ENCODE measurements around the gene PEBP1.
A peak's percentile ranks its signal among the peaks of the same experiment; 100 is the strongest.

PEBP1 gene

GRCh38 chr12:118107011-118107410 lies 28.9 kb upstream of the PEBP1 start:
- TF ChIP-seq CTCF (IDR thresholded peaks at IDR 0.05) = no peak
- no peak overlapping the region for H3K4me3 ChIP-seq (ENCODE audit: low read depth in 1 of 2, low read length in 1 of 2)

DNA sequence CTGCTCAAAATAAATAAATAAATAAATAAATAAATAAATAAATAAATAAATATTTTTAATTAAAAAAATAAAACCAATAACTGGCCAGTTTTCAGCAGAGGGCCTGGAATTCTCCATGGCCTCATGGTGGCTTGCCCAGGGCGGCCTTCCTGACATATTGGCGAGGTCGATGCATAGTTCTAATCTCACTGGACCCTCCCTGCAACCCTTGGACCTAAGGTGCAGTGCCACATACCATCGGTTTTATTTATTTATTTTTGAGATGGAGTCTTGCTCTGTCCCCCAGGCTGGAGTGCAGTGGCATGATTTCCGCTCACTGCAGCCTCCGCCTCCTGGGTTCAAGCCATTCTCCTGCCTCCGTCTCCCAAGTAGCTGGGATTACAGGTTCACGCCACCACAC lies 28.2 kb upstream of the PEBP1 start:
- Histone ChIP-seq H3K4me1 (ENCODE audit: control insufficient read depth in 1 of 2, insufficient read depth in 1 of 2, low read depth in 1 of 2, low read length in 1 of 2) (peaks cover 15 to 18% of the 10 kb centered on the region in 2 experiments), H3K27ac (no peak overlapping the region), H3K36me3 (no peaks in the 10 kb centered on the region), H3K27me3 (peaks cover 31% of the 10 kb centered on the region), H3K9me3 (no peaks in the 10 kb centered on the region), H3K4me3 (ENCODE audit: low read depth in 1 of 2, low read length in 1 of 2) (no peak overlapping the region)
- TF ChIP-seq CTCF (IDR thresholded peaks at IDR 0.05) = no peak

More at GRCh38 chr12:118107011-118107410, 28.9 kb upstream of the PEBP1 start:
- Histone ChIP-seq H3K27me3 (peaks cover 38% of the 10 kb centered on the region), H3K36me3 (no peaks in the 10 kb centered on the region), H3K9me3 (no peaks in the 10 kb centered on the region), H3K27ac (no peak overlapping the region), H3K4me1 (ENCODE audit: control insufficient read depth in 1 of 2, insufficient read depth in 1 of 2, low read depth in 1 of 2, low read length in 1 of 2) (peaks cover 15 to 20% of the 10 kb centered on the region in 2 experiments)

GRCh38 chr12:118109088-118109487 lies 26.8 kb upstream of the PEBP1 start:
- Histone ChIP-seq H3K4me1 (ENCODE audit: control insufficient read depth in 1 of 2, insufficient read depth in 1 of 2, low read depth in 1 of 2, low read length in 1 of 2) (peaks cover 3 to 4% of the 10 kb centered on the region in 2 experiments), H3K27me3 (peaks cover 17% of the 10 kb centered on the region), H3K27ac (no peak overlapping the region), H3K9me3 (no peaks in the 10 kb centered on the region), H3K36me3 (no peaks in the 10 kb centered on the region), H3K4me3 (ENCODE audit: low read depth in 1 of 2, low read length in 1 of 2) (no peak overlapping the region)
- TF ChIP-seq CTCF (IDR thresholded peaks at IDR 0.05) = no peak

DNA sequence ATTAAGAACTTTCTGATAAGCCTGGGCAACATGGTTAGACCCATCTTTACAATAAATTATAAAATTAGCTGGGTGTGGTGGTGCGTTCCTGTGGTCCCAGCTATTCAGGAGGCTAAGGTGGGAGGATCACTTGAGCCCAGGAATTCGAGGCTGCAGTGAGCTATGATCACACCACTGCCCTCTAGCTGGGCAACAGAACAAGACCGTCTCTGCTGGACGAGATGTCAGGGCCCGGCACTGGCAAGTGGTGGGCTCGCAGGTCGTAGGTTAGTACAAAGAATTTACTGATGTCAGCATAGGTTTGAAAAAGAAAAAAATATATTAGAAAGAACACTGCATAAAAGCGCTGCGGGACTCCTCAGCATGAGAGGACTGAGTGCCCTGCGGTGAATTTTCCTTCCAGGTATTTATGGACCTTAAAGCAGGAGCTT lies 16.5 kb upstream of the PEBP1 start:
- Histone ChIP-seq H3K27ac (no peak overlapping the region), H3K4me1 (ENCODE audit: control insufficient read depth in 1 of 2, insufficient read depth in 1 of 2, low read depth in 1 of 2, low read length in 1 of 2) (no peaks in the 10 kb centered on the region), H3K27me3 (no peaks in the 10 kb centered on the region), H3K36me3 (no peaks in the 10 kb centered on the region), H3K4me3 (ENCODE audit: low read depth in 1 of 2, low read length in 1 of 2) (no peak overlapping the region), H3K9me3 (no peaks in the 10 kb centered on the region)
- no peak for TF ChIP-seq CTCF (IDR thresholded peaks at IDR 0.05)

GRCh38 chr12:118120579-118121363 lies 15.2 kb upstream of the PEBP1 start:
- no peaks in the 10 kb centered on the region for H3K36me3 ChIP-seq
- H3K4me3 ChIP-seq (ENCODE audit: low read depth in 1 of 2, low read length in 1 of 2) = no peak overlapping the region
- no peaks in the 10 kb centered on the region for H3K9me3 ChIP-seq
- H3K4me1 ChIP-seq (ENCODE audit: control insufficient read depth in 1 of 2, insufficient read depth in 1 of 2, low read depth in 1 of 2, low read length in 1 of 2) = no peaks in the 10 kb centered on the region
- no peaks in the 10 kb centered on the region for H3K27me3 ChIP-seq
- peak; percentile 74 for TF ChIP-seq CTCF (IDR thresholded peaks at IDR 0.05)
- no peak overlapping the region for H3K27ac ChIP-seq
